HG03521 (cell line): Measurements from ENCODE around the gene KDM5B.
"Not testable (repeated sequence)": the region's sequence is repeated elsewhere in the genome, so short reads cannot be mapped to it uniquely, and the experiment has no call there.

Experiments
- ATAC-seq: cut with Tn5 transposase; IDR thresholded peaks from one replicate; pipeline ENCODE4 v1.9.1; 2021; ENCODE audit warnings: mild to moderate bottlenecking, moderate library complexity; ENCODE audit not compliant: unreplicated experiment

The KDM5B gene

GRCh38 chr1:202812176-202813026, 4.2 kb upstream of the KDM5B start:
- no peak for ATAC-seq

GRCh38 chr1:202811296-202812175, 3.3 kb upstream of the KDM5B start:
- peak; percentile 14 for ATAC-seq

- ATAC-seq = peak; percentile 71
Observed at GRCh38 chr1:202810615-202811295, 2.5 kb upstream of the KDM5B start, which contains the start of gene PCAT6. PCAT6 (plus strand) TSS chr1:202810954.

- ATAC-seq = no peak
Observed at GRCh38 chr1:202810193-202810614, 2.0 kb upstream of the KDM5B start.

GRCh38 chr1:202809597-202810159, 1.5 kb upstream of the KDM5B start:
- ATAC-seq = no peak

GRCh38 chr1:202807451-202807925, 733 bp downstream of the KDM5B start:
- ATAC-seq = no peak

- ATAC-seq = no peak
Observed at GRCh38 chr1:202806845-202807450, 1.3 kb downstream of the KDM5B start.

- ATAC-seq = no peak
Observed at GRCh38 chr1:202805886-202806844, 2.1 kb downstream of the KDM5B start.

- ATAC-seq = no peak
Observed at GRCh38 chr1:202804126-202804525, 4.1 kb downstream of the KDM5B start.

- ATAC-seq = no peak
Observed at GRCh38 chr1:202802998-202803932, 5.0 kb downstream of the KDM5B start.

GRCh38 chr1:202802034-202802433, 6.2 kb downstream of the KDM5B start:
- no peak for ATAC-seq

GRCh38 chr1:202801175-202801574, 7.0 kb downstream of the KDM5B start:
- ATAC-seq = no peak

- ATAC-seq = no peak
Observed at GRCh38 chr1:202800742-202801141, 7.5 kb downstream of the KDM5B start.

GRCh38 chr1:202798792-202799331, 9.4 kb downstream of the KDM5B start:
- ATAC-seq = no peak

- ATAC-seq = no peak
Observed at GRCh38 chr1:202798260-202798659, 10.0 kb downstream of the KDM5B start.

GRCh38 chr1:202796670-202797069, 11.6 kb downstream of the KDM5B start:
- no peak for ATAC-seq

- not testable (repeated sequence) for ATAC-seq
Observed at GRCh38 chr1:202794931-202795330, 13.3 kb downstream of the KDM5B start.
